ENCODE data around the gene TSR2. TPM values are rescaled to one million over a fixed set of nuclear protein-coding genes. Genes with fewer than 3 reads are reported as not detected.

The TSR2 gene, protein sequence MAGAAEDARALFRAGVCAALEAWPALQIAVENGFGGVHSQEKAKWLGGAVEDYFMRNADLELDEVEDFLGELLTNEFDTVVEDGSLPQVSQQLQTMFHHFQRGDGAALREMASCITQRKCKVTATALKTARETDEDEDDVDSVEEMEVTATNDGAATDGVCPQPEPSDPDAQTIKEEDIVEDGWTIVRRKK
- 31.4 TPM for total RNA-seq
- long read RNA-seq, transcript TSR2-201 (5 exons, 1,534 nt) = major isoform, 120 of 138 reads
- long read RNA-seq, partial matches to known transcripts = 4 of 138 reads
- long read RNA-seq, other reads (novel, unspliced or antisense) = 14 of 138 reads

GRCh38 chrX:54439960-54440871, at the start of gene TSR2:
Gene TSR2 (plus strand): TSS chrX:54440404. CDS start chrX:54440422, 18 bp downstream.
- peak; percentile 91 for DNase-seq (ENCODE audit: low spot score)

- no peak for DNase-seq (ENCODE audit: low spot score)
These were observed 43.1 kb upstream of the TSR2 start for GRCh38 chrX:54397113-54397512.

- DNase-seq (ENCODE audit: low spot score) = no peak
These were observed 32.9 kb upstream of the TSR2 start for GRCh38 chrX:54407266-54407665.

DNA sequence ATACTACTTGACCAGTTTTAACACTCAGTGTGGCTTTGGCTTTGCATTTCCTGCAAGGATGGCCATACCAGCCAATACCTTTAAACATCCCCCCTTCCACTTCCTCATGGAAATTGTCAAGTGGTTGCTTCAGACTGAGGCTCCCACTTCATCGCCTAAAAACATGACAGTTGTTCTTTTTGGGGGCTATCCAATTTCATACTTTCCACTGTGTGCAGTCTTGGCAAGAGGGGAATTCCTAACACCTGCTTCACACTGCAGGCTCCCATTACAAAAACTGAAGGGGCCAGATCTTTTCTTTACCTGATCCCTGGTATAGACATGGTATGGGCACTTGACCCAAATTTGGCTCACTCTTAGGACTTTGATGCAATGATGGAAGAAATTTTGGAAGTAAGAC, 28.5 kb upstream of the TSR2 start:
- no peak for DNase-seq (ENCODE audit: low spot score)

DNA sequence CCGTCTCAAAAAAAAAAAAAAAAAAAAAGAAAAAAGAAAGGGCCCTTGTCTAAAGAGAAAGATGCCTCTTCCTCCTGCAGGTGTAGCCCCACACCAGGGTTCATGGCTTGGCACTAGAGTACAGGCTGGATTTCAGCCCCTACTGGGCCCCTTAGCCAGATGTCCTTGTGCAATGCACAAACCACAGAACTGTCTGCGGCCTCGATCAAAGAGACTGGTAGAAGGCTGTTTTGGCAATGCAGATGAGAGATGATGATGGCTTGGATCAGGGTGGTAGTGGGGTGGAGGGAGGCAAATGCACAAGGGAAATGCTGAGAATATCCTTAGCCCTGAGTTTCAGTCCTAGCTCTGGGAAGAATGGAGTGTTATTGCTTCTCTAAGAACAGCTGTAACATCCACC, 26.5 kb upstream of the TSR2 start:
- DNase-seq (ENCODE audit: low spot score) = no peak

DNA sequence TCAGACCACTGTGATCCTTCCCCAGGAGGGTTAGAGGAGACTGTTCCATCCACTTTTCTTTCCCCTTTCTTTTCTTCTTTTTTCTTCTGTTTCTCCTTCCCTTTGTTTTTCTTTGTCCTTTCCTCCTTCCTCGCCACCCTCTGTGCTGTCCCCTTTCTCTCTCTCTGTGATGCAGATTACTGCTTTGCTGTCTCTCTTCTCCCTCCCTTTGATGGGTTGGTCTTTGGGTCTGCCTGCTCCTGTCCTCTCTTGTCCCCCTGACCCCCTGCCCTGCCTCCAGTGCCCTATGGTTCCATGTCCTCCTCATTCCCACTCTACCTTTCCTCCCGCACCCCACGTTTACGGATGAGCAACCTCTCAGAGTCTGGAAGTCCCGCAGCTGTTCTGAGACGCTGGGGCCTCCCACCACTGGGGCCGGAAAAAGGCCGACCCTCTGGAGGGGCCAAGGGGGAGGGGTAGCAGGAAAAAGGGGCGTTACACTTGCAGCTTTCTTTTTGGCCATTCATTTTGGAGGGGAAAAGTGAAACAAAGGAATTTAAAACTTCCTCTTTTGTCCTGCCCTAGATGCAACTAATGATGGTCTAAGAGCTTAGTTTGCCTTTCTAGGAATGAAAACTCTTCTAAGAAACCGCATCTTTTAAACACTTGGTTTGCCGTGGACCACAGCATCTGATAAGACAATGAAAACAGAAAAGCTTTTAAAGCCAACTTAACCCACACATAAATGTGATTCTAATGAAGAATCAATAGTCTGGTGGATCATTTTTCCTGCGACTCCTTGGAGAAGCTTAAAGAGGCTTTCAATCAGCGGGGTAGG, 24.5 kb upstream of the TSR2 start:
- no peak for DNase-seq (ENCODE audit: low spot score)

DNA sequence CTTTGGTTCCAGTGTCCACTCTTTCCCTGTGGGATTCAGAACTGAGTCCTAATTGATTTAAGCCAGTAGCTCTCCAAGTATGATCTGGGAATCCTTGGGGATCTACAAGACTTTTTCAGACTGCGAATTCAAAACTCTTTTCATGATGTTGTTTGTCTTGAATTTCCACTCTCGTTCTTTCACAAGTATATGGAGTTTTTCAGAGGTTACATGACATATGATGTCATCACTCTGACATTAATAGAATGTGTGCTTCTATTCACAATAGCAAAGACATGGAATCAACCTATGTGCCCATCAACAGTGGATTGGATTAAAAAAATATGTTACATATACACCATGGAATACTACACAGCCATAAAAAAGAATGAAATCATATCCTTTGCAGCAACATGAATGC, 23.2 kb upstream of the TSR2 start:
- DNase-seq (ENCODE audit: low spot score) = no peak

DNA sequence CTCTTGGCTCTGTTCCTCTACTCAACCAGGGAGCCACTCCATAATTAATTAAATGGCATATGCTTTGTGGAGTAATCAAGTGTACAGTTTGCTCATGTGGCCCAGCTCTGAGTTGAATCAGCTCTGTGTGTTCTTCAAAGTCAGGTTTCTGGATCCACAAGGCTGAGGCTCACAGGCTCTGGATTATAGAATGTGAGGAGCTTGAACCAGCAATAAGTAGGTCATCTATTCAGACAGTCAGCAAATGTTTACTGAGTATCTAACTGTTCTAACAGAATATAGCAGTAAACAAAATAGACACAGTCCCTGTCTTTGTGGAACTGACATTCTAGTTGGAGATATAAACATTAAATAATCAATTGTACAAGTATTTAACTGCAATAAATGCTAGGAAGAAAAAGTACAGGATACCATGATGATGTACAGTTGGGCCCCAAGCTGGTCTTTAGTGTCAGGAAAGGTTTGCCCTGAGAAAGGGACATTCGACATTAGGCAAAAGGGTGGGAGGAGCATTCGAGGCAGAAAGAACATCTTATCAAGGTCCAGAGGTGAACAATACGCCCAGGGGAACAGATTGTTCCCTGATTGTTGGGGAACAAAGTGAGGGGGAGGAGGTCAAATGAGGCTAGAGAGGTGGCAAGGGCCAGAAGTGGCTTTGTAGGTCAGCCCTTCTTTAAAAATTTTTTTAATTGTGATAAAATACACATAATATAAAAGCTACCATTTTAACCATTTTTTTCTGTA, 20.5 kb upstream of the TSR2 start:
- no peak for DNase-seq (ENCODE audit: low spot score)

- no peak for DNase-seq (ENCODE audit: low spot score)
These were observed 18.0 kb upstream of the TSR2 start for GRCh38 chrX:54422168-54422567.

- DNase-seq (ENCODE audit: low spot score) = no peak
These were observed 16.9 kb upstream of the TSR2 start for GRCh38 chrX:54423161-54423888.

DNA sequence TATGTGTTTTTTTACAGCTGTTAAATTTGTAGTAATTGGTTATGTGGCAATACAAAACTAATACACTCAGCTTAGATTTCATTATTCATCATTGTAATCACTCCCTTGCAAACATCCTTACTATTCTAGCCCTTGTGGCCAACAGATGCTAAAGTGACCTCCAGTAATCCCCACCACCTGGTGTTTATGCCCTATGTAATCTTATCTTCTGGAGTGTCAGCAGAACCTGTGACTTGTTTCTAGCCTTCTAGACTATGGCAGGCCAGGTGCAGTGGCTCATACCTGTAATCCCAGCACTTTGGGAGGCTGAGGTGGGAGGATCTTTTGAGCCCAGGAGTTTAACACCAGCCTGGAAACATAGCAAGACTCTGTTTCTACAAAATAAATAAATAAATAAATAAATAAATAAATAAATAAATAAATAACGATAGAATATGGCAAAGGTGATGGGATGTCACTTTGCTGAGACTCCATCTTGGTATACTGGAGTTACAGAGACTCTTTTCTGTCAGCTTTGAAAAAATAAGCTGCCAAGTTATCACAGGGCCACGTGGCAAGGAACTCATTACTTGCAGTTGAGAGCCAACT, 12.3 kb upstream of the TSR2 start:
- no peak for DNase-seq (ENCODE audit: low spot score)

- no peak for DNase-seq (ENCODE audit: low spot score)
These were observed 9.7 kb upstream of the TSR2 start for GRCh38 chrX:54430519-54430918.

GRCh38 chrX:54435121-54435520, 5.1 kb upstream of the TSR2 start:
- DNase-seq (ENCODE audit: low spot score) = no peak

GRCh38 chrX:54442790-54443189, 2.6 kb downstream of the TSR2 start:
- no peak for DNase-seq (ENCODE audit: low spot score)

- no peak for DNase-seq (ENCODE audit: low spot score)
These were observed 4.5 kb downstream of the TSR2 start for GRCh38 chrX:54444752-54445151.

GRCh38 chrX:54446084-54446483, 5.9 kb downstream of the TSR2 start:
- no peak for DNase-seq (ENCODE audit: low spot score)

- no peak for DNase-seq (ENCODE audit: low spot score)
These were observed 7.3 kb downstream of the TSR2 start for GRCh38 chrX:54447461-54447860.

DNA sequence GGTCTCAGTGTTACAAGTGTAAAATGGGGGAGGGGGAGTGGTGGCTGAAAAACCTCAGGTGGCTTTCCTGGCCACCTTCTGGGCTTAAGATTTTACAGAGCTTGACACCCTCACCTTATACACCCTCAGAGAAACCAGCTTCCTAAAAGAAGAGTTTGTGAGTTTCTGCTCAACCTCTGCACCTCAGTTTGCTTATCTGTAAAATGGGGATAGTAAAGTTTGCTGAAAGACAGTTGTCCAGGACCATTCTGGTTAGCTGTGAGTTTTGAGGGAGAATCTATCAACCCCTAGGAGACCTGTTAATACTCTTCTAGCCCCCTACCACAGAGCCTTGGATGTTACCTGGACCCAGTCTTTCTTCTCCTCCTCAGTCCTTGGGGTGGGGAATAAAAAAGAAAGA, 9.7 kb downstream of the TSR2 start:
- DNase-seq (ENCODE audit: low spot score) = no peak

- no peak for DNase-seq (ENCODE audit: low spot score)
These were observed 12.7 kb downstream of the TSR2 start for GRCh38 chrX:54452920-54453319.
